GM23338 (cell line): ENCODE data around the gene MME. TPM values are rescaled to one million over a fixed set of nuclear protein-coding genes. Genes with fewer than 3 reads are reported as not detected.

Experiments
- ATAC-seq: fragments of 200-7000 bp; cut with Tn5 transposase; 3 replicates; pipeline ENCODE4 v1.9.1; 2020
- DNase-seq: peaks from one replicate; pipeline ENCODE4 v3.0.0-alpha.2; 2015; ENCODE audit warnings: low spot score
- H2AFZ ChIP-seq: fragments of 200-600 bp; sonication (generic); 2 replicates; pipeline ENCODE4 v1.8.0; 2016; ENCODE audit warnings: antibody characterized with exemption, mild to moderate bottlenecking, moderate library complexity
- H3F3A ChIP-seq: fragments of 200-600 bp; sonication (generic); replicated peaks from 2 replicates; pipeline ENCODE4 v1.8.0; 2017; ENCODE audit warnings: antibody characterized with exemption, mixed run types, low read depth
- H3K27ac ChIP-seq: fragments of 200-600 bp; sonication (generic); 2 replicates; pipeline ENCODE4 v1.6.1; 2016; ENCODE audit warnings: low read depth
- H3K27me3 ChIP-seq: fragments of 200-600 bp; sonication (generic); 2 replicates; pipeline ENCODE4 v1.8.0; 2016; ENCODE audit warnings: mild to moderate bottlenecking, mixed run types, moderate library complexity; ENCODE audit not compliant: insufficient read depth
- H3K36me3 ChIP-seq: fragments of 200-600 bp; sonication (generic); 2 replicates; pipeline ENCODE4 v1.8.0; 2016; ENCODE audit warnings: mild to moderate bottlenecking; ENCODE audit not compliant: insufficient read depth
- H3K4me1 ChIP-seq: fragments of 200-600 bp; sonication (generic); 2 replicates; pipeline ENCODE4 v1.8.0; 2016; ENCODE audit warnings: mild to moderate bottlenecking, moderate library complexity; ENCODE audit not compliant: insufficient read depth
- H3K4me2 ChIP-seq: fragments of 200-600 bp; sonication (generic); 2 replicates; pipeline ENCODE4 v1.7.1; 2017; ENCODE audit warnings: mixed run types
- H3K4me3 ChIP-seq: fragments of 200-600 bp; sonication (generic); 2 replicates; pipeline ENCODE4 v1.6.1; 2016; ENCODE audit warnings: mixed run types
- H3K79me2 ChIP-seq: fragments of 200-600 bp; sonication (generic); replicated peaks from 2 replicates; pipeline ENCODE4 v1.8.0; 2017; ENCODE audit warnings: mild to moderate bottlenecking; ENCODE audit not compliant: insufficient read depth
- H3K9me2 ChIP-seq: fragments of 200-600 bp; sonication (generic); 2 replicates; pipeline ENCODE4 v1.8.0; 2017; ENCODE audit not compliant: insufficient read depth
- H4K20me1 ChIP-seq: fragments of 200-600 bp; sonication (generic); replicated peaks from 2 replicates; pipeline ENCODE4 v1.8.0; 2017; ENCODE audit warnings: mild to moderate bottlenecking; ENCODE audit not compliant: insufficient read depth
- H3K27ac Mint-ChIP-seq: 2 replicates; pipeline ENCODE4 v1.8.0; 2020; ENCODE audit warnings: inconsistent platforms, mild to moderate bottlenecking, moderate library complexity, mixed read lengths
- H3K27me3 Mint-ChIP-seq: 3 replicates; pipeline ENCODE4 v1.8.0; 2022; ENCODE audit warnings: low read depth, mild to moderate bottlenecking, moderate library complexity, mixed read lengths, inconsistent platforms; ENCODE audit not compliant: insufficient read depth, poor library complexity
- H3K36me3 Mint-ChIP-seq: 3 replicates; pipeline ENCODE4 v1.8.0; 2021; ENCODE audit warnings: low read depth, mild to moderate bottlenecking, inconsistent platforms, moderate library complexity, mixed read lengths
- H3K4me1 Mint-ChIP-seq: 3 replicates; pipeline ENCODE4 v1.8.0; 2020; ENCODE audit warnings: mild to moderate bottlenecking, inconsistent platforms, mixed read lengths
- H3K4me3 Mint-ChIP-seq: 3 replicates; pipeline ENCODE4 v1.8.0; 2021; ENCODE audit warnings: moderate library complexity, mild to moderate bottlenecking, inconsistent platforms, mixed read lengths
- H3K9me3 Mint-ChIP-seq: 3 replicates; pipeline ENCODE4 v1.8.0; 2020; ENCODE audit warnings: moderate library complexity, mild to moderate bottlenecking, inconsistent platforms, mixed read lengths
- CREB1 ChIP-seq: fragments of 250-450 bp; sonication (Bioruptor Pico); IDR thresholded peaks from 2 replicates; pipeline ENCODE4 v1.5.0; 2020; ENCODE audit warnings: low read depth, mild to moderate bottlenecking, moderate library complexity
- CTCF ChIP-seq, 2 experiments: fragments of 200-600 bp in 1 of 2; sonication (generic) in 1 of 2; conservative IDR thresholded peaks; 2 replicates each; pipeline versions ENCODE4 v1.5.1 to v1.6.1; 2016 to 2017; ENCODE audit warnings: antibody characterized with exemption in 2 of 2, low read depth in 2 of 2, mild to moderate bottlenecking in 2 of 2, moderate library complexity in 1 of 2
- ETS1 ChIP-seq: IDR thresholded peaks from 2 replicates; pipeline ENCODE4 v1.6.1; 2016; ENCODE audit warnings: antibody characterized with exemption
- JUNB ChIP-seq: IDR thresholded peaks from one replicate; pipeline ENCODE4 v1.6.1; 2016; ENCODE audit warnings: antibody characterized with exemption; ENCODE audit not compliant: unreplicated experiment
- NANOG ChIP-seq: IDR thresholded peaks from 2 replicates; pipeline ENCODE4 v1.6.1; 2016; ENCODE audit warnings: antibody characterized with exemption, borderline replicate concordance
- POLR2AphosphoS5 ChIP-seq: IDR thresholded peaks from 2 replicates; pipeline ENCODE4 v1.6.1; 2016; ENCODE audit warnings: antibody characterized with exemption, low read depth
- ZNF331 ChIP-seq: fragments of 250-450 bp; sonication (Bioruptor Pico); IDR thresholded peaks from 2 replicates; pipeline ENCODE4 v1.5.0; 2020; ENCODE audit warnings: low read depth, mild to moderate bottlenecking, moderate library complexity
- polyA plus RNA-seq: library from polyadenylated mRNA; unstranded; fragments of >200 nt; fragmentation: Nextera tagmentation; extraction: Ambion mirVana; gene quantifications from 2 replicates; pipeline ENCODE4 v1.2.1, GENCODE V29; 2016
- total RNA-seq: library from RNA; depleted of rRNA; stranded (reverse); fragments of >200 nt; shearing (Covaris generic); gene quantifications from 2 replicates; pipeline ENCODE4 v1.2.3, GENCODE V29; 2014
- TF ChIP-seq, protein P1 (sequence below): fragments of 250-450 bp; sonication (Bioruptor Pico); IDR thresholded peaks from 2 replicates; pipeline ENCODE4 v1.5.0; 2020; ENCODE audit warnings: mild to moderate bottlenecking, moderate library complexity

MME gene
- total and polyA plus RNA-seq, 2 experiments from 2014 or later, result 15.2 to 76.7 TPM

- TF ChIP-seq CREB1 (CRISPR knock-in tag), result no peak
- no peak for TF ChIP-seq POLR2AphosphoS5
- no peak for TF ChIP-seq ETS1
- no peak for TF ChIP-seq ZNF331 (CRISPR knock-in tag)
- no peak for TF ChIP-seq CTCF (conservative IDR thresholded peaks at IDR 0.05; ENCODE audit: low read depth in 2 of 2)
Measured at GRCh38 chr3:155089495-155089894, 9.4 kb downstream of the MME start (continued).

- no peaks in the 10 kb centered on the region for H3K79me2 ChIP-seq
- Mint-ChIP-seq H3K36me3 (no peaks in the 10 kb centered on the region; the same call in 2 of the 3 replicates), H3K4me1 (no peaks in the 10 kb centered on the region), H3K4me3 (no peak overlapping the region), H3K9me3 (no peaks in the 10 kb centered on the region), H3K27me3 (peaks cover 3% of the 10 kb centered on the region), H3K27ac (no peak overlapping the region)
- H3K36me3 ChIP-seq, result no peaks in the 10 kb centered on the region
- no peak overlapping the region for H3K4me2 ChIP-seq
- no peaks in the 10 kb centered on the region for H3K4me1 ChIP-seq
- DNase-seq, result no peak
- no peak overlapping the region for H3K27ac ChIP-seq
- no peak overlapping the region for H3K4me3 ChIP-seq
- no peak overlapping the region for H2AFZ ChIP-seq
- no peaks in the 10 kb centered on the region for H3F3A ChIP-seq
- peaks cover 8% of the 10 kb centered on the region; the same call in 1 of the 2 replicates for H3K9me2 ChIP-seq
- no peak for TF ChIP-seq ETS1
- no peaks in the 10 kb centered on the region for H3K27me3 ChIP-seq
- H4K20me1 ChIP-seq, result no peaks in the 10 kb centered on the region
- no peak for ATAC-seq
Measured at GRCh38 chr3:155093261-155093660, 13.1 kb downstream of the MME start.

GRCh38 chr3:155096303-155097008 lies 16.3 kb downstream of the MME start:
- no peak for ATAC-seq
- no peak overlapping the region for H3K4me3 Mint-ChIP-seq
- H3K4me1 Mint-ChIP-seq, result no peaks in the 10 kb centered on the region
- peaks cover 8% of the 10 kb centered on the region; the same call in 1 of the 2 replicates for H3K9me2 ChIP-seq
- no peak for DNase-seq
- H3K27ac Mint-ChIP-seq, result no peak overlapping the region
- no peaks in the 10 kb centered on the region for H3K27me3 Mint-ChIP-seq
- H2AFZ ChIP-seq, result no peak overlapping the region
- no peaks in the 10 kb centered on the region for H3K79me2 ChIP-seq
- H3K9me3 Mint-ChIP-seq, result no peaks in the 10 kb centered on the region; the same call in 2 of the 3 replicates
- H3K4me2 ChIP-seq, result no peak overlapping the region
- H3K4me3 ChIP-seq, result no peak overlapping the region
- no peaks in the 10 kb centered on the region for H3K27me3 ChIP-seq
- no peaks in the 10 kb centered on the region for H3K4me1 ChIP-seq
- H4K20me1 ChIP-seq, result no peaks in the 10 kb centered on the region
- H3K36me3 ChIP-seq, result no peaks in the 10 kb centered on the region
- no peak overlapping the region for H3K27ac ChIP-seq
- H3F3A ChIP-seq, result no peaks in the 10 kb centered on the region
- peaks cover 4% of the 10 kb centered on the region; the same call in 1 of the 3 replicates for H3K36me3 Mint-ChIP-seq
- no peak for TF ChIP-seq NANOG
- TF ChIP-seq, protein P1, sequence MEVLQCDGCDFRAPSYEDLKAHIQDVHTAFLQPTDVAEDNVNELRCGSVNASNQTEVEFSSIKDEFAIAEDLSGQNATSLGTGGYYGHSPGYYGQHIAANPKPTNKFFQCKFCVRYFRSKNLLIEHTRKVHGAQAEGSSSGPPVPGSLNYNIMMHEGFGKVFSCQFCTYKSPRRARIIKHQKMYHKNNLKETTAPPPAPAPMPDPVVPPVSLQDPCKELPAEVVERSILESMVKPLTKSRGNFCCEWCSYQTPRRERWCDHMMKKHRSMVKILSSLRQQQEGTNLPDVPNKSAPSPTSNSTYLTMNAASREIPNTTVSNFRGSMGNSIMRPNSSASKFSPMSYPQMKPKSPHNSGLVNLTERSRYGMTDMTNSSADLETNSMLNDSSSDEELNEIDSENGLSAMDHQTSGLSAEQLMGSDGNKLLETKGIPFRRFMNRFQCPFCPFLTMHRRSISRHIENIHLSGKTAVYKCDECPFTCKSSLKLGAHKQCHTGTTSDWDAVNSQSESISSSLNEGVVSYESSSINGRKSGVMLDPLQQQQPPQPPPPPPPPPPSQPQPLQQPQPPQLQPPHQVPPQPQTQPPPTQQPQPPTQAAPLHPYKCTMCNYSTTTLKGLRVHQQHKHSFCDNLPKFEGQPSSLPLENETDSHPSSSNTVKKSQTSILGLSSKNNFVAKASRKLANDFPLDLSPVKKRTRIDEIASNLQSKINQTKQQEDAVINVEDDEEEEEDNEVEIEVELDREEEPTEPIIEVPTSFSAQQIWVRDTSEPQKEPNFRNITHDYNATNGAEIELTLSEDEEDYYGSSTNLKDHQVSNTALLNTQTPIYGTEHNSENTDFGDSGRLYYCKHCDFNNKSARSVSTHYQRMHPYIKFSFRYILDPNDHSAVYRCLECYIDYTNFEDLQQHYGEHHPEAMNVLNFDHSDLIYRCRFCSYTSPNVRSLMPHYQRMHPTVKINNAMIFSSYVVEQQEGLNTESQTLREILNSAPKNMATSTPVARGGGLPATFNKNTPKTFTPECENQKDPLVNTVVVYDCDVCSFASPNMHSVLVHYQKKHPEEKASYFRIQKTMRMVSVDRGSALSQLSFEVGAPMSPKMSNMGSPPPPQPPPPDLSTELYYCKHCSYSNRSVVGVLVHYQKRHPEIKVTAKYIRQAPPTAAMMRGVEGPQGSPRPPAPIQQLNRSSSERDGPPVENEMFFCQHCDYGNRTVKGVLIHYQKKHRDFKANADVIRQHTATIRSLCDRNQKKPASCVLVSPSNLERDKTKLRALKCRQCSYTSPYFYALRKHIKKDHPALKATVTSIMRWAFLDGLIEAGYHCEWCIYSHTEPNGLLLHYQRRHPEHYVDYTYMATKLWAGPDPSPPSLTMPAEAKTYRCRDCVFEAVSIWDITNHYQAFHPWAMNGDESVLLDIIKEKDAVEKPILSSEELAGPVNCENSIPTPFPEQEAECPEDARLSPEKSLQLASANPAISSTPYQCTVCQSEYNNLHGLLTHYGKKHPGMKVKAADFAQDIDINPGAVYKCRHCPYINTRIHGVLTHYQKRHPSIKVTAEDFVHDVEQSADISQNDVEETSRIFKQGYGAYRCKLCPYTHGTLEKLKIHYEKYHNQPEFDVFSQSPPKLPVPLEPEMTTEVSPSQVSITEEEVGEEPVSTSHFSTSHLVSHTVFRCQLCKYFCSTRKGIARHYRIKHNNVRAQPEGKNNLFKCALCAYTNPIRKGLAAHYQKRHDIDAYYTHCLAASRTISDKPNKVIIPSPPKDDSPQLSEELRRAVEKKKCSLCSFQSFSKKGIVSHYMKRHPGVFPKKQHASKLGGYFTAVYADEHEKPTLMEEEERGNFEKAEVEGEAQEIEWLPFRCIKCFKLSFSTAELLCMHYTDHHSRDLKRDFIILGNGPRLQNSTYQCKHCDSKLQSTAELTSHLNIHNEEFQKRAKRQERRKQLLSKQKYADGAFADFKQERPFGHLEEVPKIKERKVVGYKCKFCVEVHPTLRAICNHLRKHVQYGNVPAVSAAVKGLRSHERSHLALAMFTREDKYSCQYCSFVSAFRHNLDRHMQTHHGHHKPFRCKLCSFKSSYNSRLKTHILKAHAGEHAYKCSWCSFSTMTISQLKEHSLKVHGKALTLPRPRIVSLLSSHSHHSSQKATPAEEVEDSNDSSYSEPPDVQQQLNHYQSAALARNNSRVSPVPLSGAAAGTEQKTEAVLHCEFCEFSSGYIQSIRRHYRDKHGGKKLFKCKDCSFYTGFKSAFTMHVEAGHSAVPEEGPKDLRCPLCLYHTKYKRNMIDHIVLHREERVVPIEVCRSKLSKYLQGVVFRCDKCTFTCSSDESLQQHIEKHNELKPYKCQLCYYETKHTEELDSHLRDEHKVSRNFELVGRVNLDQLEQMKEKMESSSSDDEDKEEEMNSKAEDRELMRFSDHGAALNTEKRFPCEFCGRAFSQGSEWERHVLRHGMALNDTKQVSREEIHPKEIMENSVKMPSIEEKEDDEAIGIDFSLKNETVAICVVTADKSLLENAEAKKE (CRISPR knock-in tag), result no peak
- TF ChIP-seq CREB1 (CRISPR knock-in tag), result no peak
- no peak for TF ChIP-seq JUNB
